NB4 (cell line): ENCODE data around the gene COL4A4.

Source experiments
- CTCF ChIP-seq: IDR thresholded peaks from one replicate; pipeline ENCODE4 v1.5.1; 2012; ENCODE audit warnings: low read depth, low read length
- POLR2A ChIP-seq: IDR thresholded peaks from 2 replicates; pipeline ENCODE4 v1.6.1; 2011; ENCODE audit warnings: mild to moderate bottlenecking; ENCODE audit not compliant: insufficient read length; ENCODE audit errors: extremely low read depth

- TF ChIP-seq POLR2A (no peak), CTCF (no peak)
Measured at GRCh38 chr2:226977775-226978190, 186.2 kb downstream of the COL4A4 start.
